Osteoblast (primary cell): ENCODE results near the gene CLDN14. TPM values are rescaled to one million over a fixed set of nuclear protein-coding genes. Genes with fewer than 3 reads are reported as not detected.

Source experiments
- DNase-seq: peaks from one replicate; pipeline ENCODE4 v3.0.0; 2011; ENCODE audit warnings: low spot score, mixed read lengths; ENCODE audit not compliant: insufficient read length; ENCODE audit errors: missing footprints
- H2AFZ ChIP-seq: 2 replicates; pipeline ENCODE4 v1.6.0; 2011; ENCODE audit warnings: mild to moderate bottlenecking, low read length
- H3K27ac ChIP-seq: 2 replicates; pipeline ENCODE4 v1.5.1; 2011; ENCODE audit warnings: mild to moderate bottlenecking, low read depth, low read length, moderate library complexity
- H3K27me3 ChIP-seq: 2 replicates; pipeline ENCODE4 v1.6.0; 2012; ENCODE audit warnings: mild to moderate bottlenecking, control low read depth, inconsistent platforms, low read length, moderate library complexity; ENCODE audit not compliant: insufficient read depth
- H3K36me3 ChIP-seq: 2 replicates; pipeline ENCODE4 v1.5.1; 2011; ENCODE audit warnings: mild to moderate bottlenecking, low read length, control low read depth, moderate library complexity; ENCODE audit not compliant: insufficient read depth
- H3K4me1 ChIP-seq: 2 replicates; pipeline ENCODE4 v1.5.1; 2011; ENCODE audit warnings: mild to moderate bottlenecking, low read length, control low read depth, moderate library complexity; ENCODE audit not compliant: insufficient read depth
- H3K4me2 ChIP-seq: 2 replicates; pipeline ENCODE4 v1.6.0; 2011; ENCODE audit warnings: mild to moderate bottlenecking, low read length; ENCODE audit not compliant: insufficient read depth
- H3K4me3 ChIP-seq: fragments of 200-600 bp; sonication (generic); 3 replicates; pipeline ENCODE4 v1.5.1; 2012; ENCODE audit warnings: mild to moderate bottlenecking, low read length, inconsistent platforms; ENCODE audit not compliant: insufficient read depth
- H3K79me2 ChIP-seq: 2 replicates; pipeline ENCODE4 v1.6.0; 2012; ENCODE audit warnings: mild to moderate bottlenecking, low read length, control low read depth, inconsistent platforms; ENCODE audit not compliant: insufficient read depth
- H3K9me3 ChIP-seq: 2 replicates; pipeline ENCODE4 v1.5.1; 2011; ENCODE audit warnings: low read depth, low read length, control low read depth
- H4K20me1 ChIP-seq: 2 replicates; pipeline ENCODE4 v1.6.0; 2012; ENCODE audit warnings: mild to moderate bottlenecking, low read length, control low read depth; ENCODE audit not compliant: insufficient read depth
- total RNA-seq: library from RNA; depleted of rRNA; stranded (reverse); fragments of >200 nt; gene quantifications from 2 replicates; pipeline ENCODE4 v1.2.3, GENCODE V29; 2012
- TF ChIP-seq, protein P1 (sequence below): IDR thresholded peaks from 2 replicates; pipeline ENCODE4 v1.5.1; 2011; ENCODE audit warnings: mild to moderate bottlenecking, low read depth, low read length, moderate library complexity; ENCODE audit errors: extremely low read depth

Gene CLDN14
- total RNA-seq, 1 donor: 0.36 TPM

DNA sequence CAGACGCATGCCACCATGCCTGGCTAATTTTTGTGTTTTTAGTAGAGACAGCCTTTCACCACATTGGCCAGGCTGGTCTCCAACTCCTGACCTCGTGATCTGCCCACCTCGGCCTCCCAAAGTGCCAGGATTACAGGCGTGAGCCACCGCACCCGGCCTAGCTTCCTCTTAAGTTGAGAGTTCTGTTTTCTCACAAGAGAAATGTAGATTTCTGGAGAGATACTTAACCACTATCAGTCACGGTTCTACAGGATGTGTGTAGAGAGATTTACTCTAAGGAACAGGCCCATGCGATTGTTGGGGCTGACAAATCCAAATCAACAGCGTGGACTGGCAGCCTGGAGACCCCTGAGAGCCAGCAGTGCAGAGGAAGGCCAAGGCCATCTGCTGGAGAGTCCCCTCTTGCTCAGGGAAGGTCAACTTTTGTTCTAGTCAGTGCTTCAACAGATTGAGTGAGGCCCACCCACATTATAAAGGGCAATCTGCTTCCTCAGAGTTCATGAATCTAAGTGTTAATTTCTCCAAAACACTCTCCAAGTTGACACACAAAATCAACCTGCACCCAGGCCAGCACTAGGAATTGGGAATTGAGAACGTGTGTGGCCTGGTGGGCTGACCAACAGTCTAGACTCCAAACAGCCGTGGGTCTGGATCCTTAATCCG lies 56.0 kb downstream of the CLDN14 start:
- H3K9me3 ChIP-seq: no peaks in the 10 kb centered on the region
- no peaks in the 10 kb centered on the region for H3K36me3 ChIP-seq
- no peaks in the 10 kb centered on the region for H4K20me1 ChIP-seq
- TF ChIP-seq, protein P1, sequence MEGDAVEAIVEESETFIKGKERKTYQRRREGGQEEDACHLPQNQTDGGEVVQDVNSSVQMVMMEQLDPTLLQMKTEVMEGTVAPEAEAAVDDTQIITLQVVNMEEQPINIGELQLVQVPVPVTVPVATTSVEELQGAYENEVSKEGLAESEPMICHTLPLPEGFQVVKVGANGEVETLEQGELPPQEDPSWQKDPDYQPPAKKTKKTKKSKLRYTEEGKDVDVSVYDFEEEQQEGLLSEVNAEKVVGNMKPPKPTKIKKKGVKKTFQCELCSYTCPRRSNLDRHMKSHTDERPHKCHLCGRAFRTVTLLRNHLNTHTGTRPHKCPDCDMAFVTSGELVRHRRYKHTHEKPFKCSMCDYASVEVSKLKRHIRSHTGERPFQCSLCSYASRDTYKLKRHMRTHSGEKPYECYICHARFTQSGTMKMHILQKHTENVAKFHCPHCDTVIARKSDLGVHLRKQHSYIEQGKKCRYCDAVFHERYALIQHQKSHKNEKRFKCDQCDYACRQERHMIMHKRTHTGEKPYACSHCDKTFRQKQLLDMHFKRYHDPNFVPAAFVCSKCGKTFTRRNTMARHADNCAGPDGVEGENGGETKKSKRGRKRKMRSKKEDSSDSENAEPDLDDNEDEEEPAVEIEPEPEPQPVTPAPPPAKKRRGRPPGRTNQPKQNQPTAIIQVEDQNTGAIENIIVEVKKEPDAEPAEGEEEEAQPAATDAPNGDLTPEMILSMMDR: no peak
- no peak overlapping the region for H3K4me2 ChIP-seq
- no peaks in the 10 kb centered on the region for H3K79me2 ChIP-seq
- H3K27ac ChIP-seq: no peak overlapping the region
- H3K27me3 ChIP-seq: no peaks in the 10 kb centered on the region
- no peak overlapping the region for H3K4me3 ChIP-seq
- no peak overlapping the region for H2AFZ ChIP-seq
- DNase-seq: no peak
- H3K4me1 ChIP-seq: peaks cover 20% of the 10 kb centered on the region

DNA sequence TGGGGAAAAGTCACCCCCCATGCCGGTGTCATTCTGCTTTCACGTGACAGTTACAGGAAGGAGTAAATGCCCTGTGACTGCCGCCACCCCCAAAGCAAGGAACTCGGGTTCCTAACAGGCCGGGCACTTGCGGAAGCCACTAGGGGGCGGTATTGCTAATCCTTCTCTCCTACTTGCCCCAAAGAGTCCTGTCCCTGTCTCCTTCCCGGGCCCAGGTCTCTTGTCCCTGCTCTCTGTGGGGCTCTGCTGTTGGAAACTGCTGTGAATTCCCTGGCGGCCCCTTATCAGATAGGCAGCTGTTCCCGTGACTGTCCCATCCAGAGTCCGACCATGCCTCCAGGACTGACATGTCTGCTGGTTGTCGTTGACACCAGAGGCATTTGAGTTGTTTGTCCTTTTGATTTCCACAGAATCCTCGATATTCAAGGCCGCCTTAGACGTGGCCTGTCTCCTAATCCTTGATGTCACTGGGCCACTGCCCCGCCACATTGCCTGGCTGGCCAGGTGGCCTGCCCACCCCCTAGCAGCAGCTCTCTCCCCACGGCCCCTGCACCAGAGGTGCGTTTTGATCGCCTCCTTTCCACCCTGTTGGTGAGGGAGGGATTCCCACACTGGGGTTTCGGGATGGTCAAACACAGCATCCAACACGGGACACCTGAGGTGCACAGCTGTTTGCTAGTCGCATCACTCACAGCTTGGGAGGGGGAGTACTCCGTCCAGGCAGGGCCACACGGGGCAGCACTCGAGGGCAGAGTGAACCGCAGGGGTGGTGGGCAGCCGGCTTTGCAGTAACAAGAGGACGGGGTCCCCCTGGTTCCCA lies 57.4 kb downstream of the CLDN14 start:
- Histone ChIP-seq H3K79me2 (no peaks in the 10 kb centered on the region), H2AFZ (peak overlapping the region; percentile 53), H3K27me3 (no peaks in the 10 kb centered on the region), H3K4me1 (peaks cover 17% of the 10 kb centered on the region), H3K9me3 (no peaks in the 10 kb centered on the region), H3K36me3 (no peaks in the 10 kb centered on the region), H3K4me2 (no peak overlapping the region), H4K20me1 (no peaks in the 10 kb centered on the region), H3K27ac (peak overlapping the region; percentile 59), H3K4me3 (no peak overlapping the region)
- TF ChIP-seq, protein P1: peak; percentile 88
- DNase-seq: peak; percentile 94

DNA sequence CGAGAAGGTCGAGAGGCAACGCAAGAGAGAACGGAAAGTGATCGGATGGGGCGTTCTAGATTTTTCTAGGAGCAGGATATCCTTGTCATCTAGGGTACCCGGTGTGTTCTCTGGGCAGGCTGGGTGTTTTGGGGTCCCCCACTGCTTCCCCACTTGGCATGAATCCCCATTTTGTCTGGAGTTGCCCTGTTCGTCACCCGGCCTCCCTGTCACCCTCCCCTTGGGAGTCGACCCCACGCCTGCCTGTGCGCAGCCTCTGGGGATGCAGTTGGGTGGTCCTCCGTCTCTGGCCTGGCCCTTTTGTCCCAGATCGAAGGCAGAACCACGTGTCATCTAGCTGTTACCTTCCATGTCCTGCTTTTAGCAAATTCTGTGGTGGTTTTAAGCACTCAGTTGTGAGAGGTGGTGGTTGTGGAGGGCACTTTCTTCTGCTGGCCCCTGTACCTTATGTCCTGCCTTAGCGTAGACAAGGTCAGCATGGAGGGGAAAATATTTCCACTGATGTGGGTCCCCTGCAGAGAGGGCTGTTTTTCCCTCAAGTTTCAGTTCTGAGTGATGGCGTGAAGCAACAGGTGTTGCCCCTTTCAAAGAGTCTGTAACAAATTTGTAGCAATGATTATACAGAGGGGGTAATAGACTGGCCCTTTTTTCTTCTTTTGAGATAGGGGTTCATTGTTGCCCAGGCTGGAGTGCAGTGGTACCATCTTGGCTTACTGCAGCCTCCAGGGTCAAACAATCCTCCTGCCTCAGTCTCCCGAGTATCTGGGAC lies 59.2 kb downstream of the CLDN14 start:
- TF ChIP-seq, protein P1: no peak
- Histone ChIP-seq H3K4me1 (peaks cover 16% of the 10 kb centered on the region), H3K27me3 (no peaks in the 10 kb centered on the region), H3K79me2 (no peaks in the 10 kb centered on the region), H3K4me3 (no peak overlapping the region), H3K4me2 (no peak overlapping the region), H4K20me1 (no peaks in the 10 kb centered on the region), H3K9me3 (no peaks in the 10 kb centered on the region), H3K27ac (no peak overlapping the region), H3K36me3 (no peaks in the 10 kb centered on the region), H2AFZ (no peak overlapping the region)
- no peak for DNase-seq

DNA sequence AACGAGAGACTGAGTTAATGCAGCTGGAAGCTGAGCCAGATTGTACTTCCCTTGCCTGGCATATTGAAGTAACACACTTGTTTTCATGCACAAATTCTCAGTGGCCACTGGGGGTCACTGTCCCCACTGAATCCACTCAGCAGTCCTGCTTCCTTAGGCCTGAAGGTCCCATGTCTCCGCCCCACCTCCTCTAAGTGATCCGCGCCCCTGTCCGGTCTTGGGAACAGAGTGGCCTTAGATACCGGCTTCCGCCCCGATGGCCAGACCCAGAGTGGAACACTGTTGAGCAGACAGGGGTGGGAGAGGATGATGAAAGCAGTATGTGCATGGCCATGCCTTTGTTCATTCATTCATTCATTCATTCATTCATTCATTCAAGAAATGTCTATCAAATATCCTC lies 59.9 kb downstream of the CLDN14 start:
- H4K20me1 ChIP-seq: no peaks in the 10 kb centered on the region
- H3K27ac ChIP-seq: peak overlapping the region; percentile 43
- H3K4me3 ChIP-seq: no peak overlapping the region
- TF ChIP-seq, protein P1: peak; percentile 84
- peak; percentile 97 for DNase-seq
- no peaks in the 10 kb centered on the region for H3K9me3 ChIP-seq
- H3K4me1 ChIP-seq: peaks cover 8% of the 10 kb centered on the region
- H3K27me3 ChIP-seq: no peaks in the 10 kb centered on the region
- H2AFZ ChIP-seq: peak overlapping the region; percentile 25
- peak overlapping the region; percentile 61 for H3K4me2 ChIP-seq
- no peaks in the 10 kb centered on the region for H3K79me2 ChIP-seq
- H3K36me3 ChIP-seq: peaks cover 3% of the 10 kb centered on the region
